Measurements from ENCODE around the gene ZNF618.

ZNF618 gene

GRCh38 chr9:114102484-114102883, 226.4 kb downstream of the ZNF618 start:
- no peak for DNase-seq

GRCh38 chr9:114105236-114105635, 229.1 kb downstream of the ZNF618 start:
- no peak for DNase-seq
